HepG2 (cell line): ENCODE results near the gene TEX47. TPM values are rescaled to one million over a fixed set of nuclear protein-coding genes. Genes with fewer than 3 reads are reported as not detected.

Experiments used
- ATAC-seq: fragments of 200-7000 bp; cut with Tn5 transposase; 3 replicates; pipeline ENCODE4 v1.9.1; 2020; ENCODE audit warnings: mild to moderate bottlenecking, moderate library complexity
- BruUV-seq: library from RNA; stranded (reverse); fragments of 400-500 nt; replicated peaks from 2 replicates; lab custom pipeline; 2021; lab: Mats Ljungman, UMichigan
- CTCF ChIA-PET: fragments of 300-600 bp; formaldehyde crosslinking; extraction: SDS; loops from one replicate; lab custom pipeline; 2021; ENCODE audit warnings: low total read pairs, inconsistent platforms, low intra/inter-chr PET ratio; lab: Yijun Ruan, JAX
- POLR2A ChIA-PET: fragments of 350-600 bp; sonication (Branson Sonifier 250); formaldehyde crosslinking; loops from one replicate; lab custom pipeline; 2020; ENCODE audit warnings: antibody characterized with exemption, inconsistent platforms; lab: Yijun Ruan, JAX
- DNase-seq: peaks from one replicate; pipeline ENCODE4 v3.0.0-alpha.2; 2015; ENCODE audit warnings: low spot score
- FAIRE-seq: peaks from 3 replicates; lab custom pipeline; 2011; peaks lifted over from hg19 to GRCh38; lab: Jason Lieb, UNC
- H2AFZ ChIP-seq: one replicate; pipeline ENCODE4 v1.6.1; 2011; ENCODE audit warnings: low read length, inconsistent platforms
- H3K27ac ChIP-seq: fragments of 300-600 bp; 3 replicates; pipeline ENCODE4 v1.8.0; 2011; ENCODE audit warnings: mixed run types, mild to moderate bottlenecking, mixed read lengths, low read length, inconsistent platforms; ENCODE audit not compliant: insufficient read depth; ENCODE audit errors: extremely low read length
- H3K27me3 ChIP-seq, 2 experiments: fragments of 200-600 bp in 1 of 2; 2 replicates in 1 of 2; 3 replicates in 1 of 2; pipeline versions ENCODE4 v1.6.0 to v1.8.0; 2011; ENCODE audit warnings: low read length in 2 of 2, mild to moderate bottlenecking in 2 of 2, moderate library complexity in 2 of 2, inconsistent platforms in 1 of 2; ENCODE audit not compliant: insufficient read depth in 2 of 2, control insufficient read depth in 1 of 2
- H3K36me3 ChIP-seq, 2 experiments: fragments of 200-600 bp in 1 of 2; replicated peaks in 1 of 2; 2 replicates in 1 of 2; 3 replicates in 1 of 2; pipeline versions ENCODE4 v1.5.1 to v1.8.0; 2011; ENCODE audit warnings: low read length in 2 of 2, inconsistent platforms in 1 of 2; ENCODE audit not compliant: insufficient read depth in 2 of 2, control insufficient read depth in 1 of 2
- H3K4me1 ChIP-seq: 2 replicates; pipeline ENCODE4 v1.5.1; 2012; ENCODE audit warnings: low read length, inconsistent platforms; ENCODE audit not compliant: insufficient read depth
- H3K4me2 ChIP-seq: 2 replicates; pipeline ENCODE4 v1.6.0; 2011; ENCODE audit warnings: low read depth, low read length, inconsistent platforms
- H3K4me3 ChIP-seq, 3 experiments: fragments of 200-600 bp in 1 of 3; sonication (generic), shearing (Covaris generic) in 1 of 3; replicated peaks in 1 of 3; 2 replicates each; pipeline ENCODE4 v1.5.1; 2011 to 2016; ENCODE audit warnings: low read length in 3 of 3, inconsistent platforms in 2 of 3, low read depth in 2 of 3, mild to moderate bottlenecking in 2 of 3, control low read depth in 1 of 3, mixed read lengths in 1 of 3; ENCODE audit not compliant: insufficient read depth in 1 of 3
- H3K79me2 ChIP-seq: one replicate; pipeline ENCODE4 v1.6.1; 2011; ENCODE audit warnings: low read length, inconsistent platforms; ENCODE audit not compliant: insufficient read depth
- H3K9ac ChIP-seq: 2 replicates; pipeline ENCODE4 v1.6.0; 2011; ENCODE audit warnings: mild to moderate bottlenecking, low read depth, low read length, inconsistent platforms; ENCODE audit not compliant: insufficient read depth
- H3K9me3 ChIP-seq: 2 replicates; pipeline ENCODE4 v1.5.1; 2012; ENCODE audit warnings: mild to moderate bottlenecking, low read length
- H4K20me1 ChIP-seq: 2 replicates; pipeline ENCODE4 v1.6.0; 2011; ENCODE audit warnings: inconsistent platforms, mild to moderate bottlenecking, low read length, moderate library complexity; ENCODE audit not compliant: insufficient read depth
- ADNP ChIP-seq: sonication (generic); formaldehyde crosslinking; IDR thresholded peaks from 2 replicates; pipeline ENCODE4 v1.4.0; 2020; ENCODE audit warnings: missing genetic modification reagents
- HES4 ChIP-seq: sonication (generic); formaldehyde crosslinking; IDR thresholded peaks from 2 replicates; pipeline ENCODE4 v1.9.0; 2021; ENCODE audit warnings: mild to moderate bottlenecking, missing genetic modification reagents, borderline replicate concordance
- PCBP1 ChIP-seq: fragments of 200-400 bp; formaldehyde crosslinking; IDR thresholded peaks from 2 replicates; pipeline ENCODE4 v1.6.1; 2017; ENCODE audit warnings: mild to moderate bottlenecking, low read depth, low read length, borderline replicate concordance
- SATB2 ChIP-seq: sonication (generic); formaldehyde crosslinking; IDR thresholded peaks from 2 replicates; pipeline ENCODE4 v1.5.0; 2020; ENCODE audit warnings: missing genetic modification reagents
- SP1 ChIP-seq, 2 experiments: fragments of 450-650 bp in 1 of 2; sonication (generic) in 1 of 2; formaldehyde crosslinking in 1 of 2; IDR thresholded peaks; 2 replicates each; pipeline versions ENCODE4 v1.4.0 to v1.6.1; 2016 to 2020; ENCODE audit warnings: missing genetic modification reagents in 1 of 2
- TCF7L2 ChIP-seq: IDR thresholded peaks from 2 replicates; pipeline ENCODE4 v1.6.1; 2011; ENCODE audit warnings: mild to moderate bottlenecking, low read depth, low read length, moderate library complexity
- ZBTB44 ChIP-seq: sonication (generic); formaldehyde crosslinking; IDR thresholded peaks from 2 replicates; pipeline ENCODE4 v1.4.0; 2020; ENCODE audit warnings: missing genetic modification reagents
- ZFP90 ChIP-seq: sonication (generic); formaldehyde crosslinking; IDR thresholded peaks from 2 replicates; pipeline ENCODE4 v1.8.0; 2022; ENCODE audit warnings: missing genetic modification reagents, mild to moderate bottlenecking, inconsistent platforms, borderline replicate concordance
- ZNF138 ChIP-seq: sonication (generic); formaldehyde crosslinking; IDR thresholded peaks from 2 replicates; pipeline ENCODE4 v1.5.0; 2020; ENCODE audit warnings: mild to moderate bottlenecking, low read depth, missing genetic modification reagents
- ZNF256 ChIP-seq: sonication (generic); formaldehyde crosslinking; conservative IDR thresholded peaks from 2 replicates; pipeline ENCODE4 v1.4.0; 2020; ENCODE audit warnings: missing genetic modification reagents
- ZNF317 ChIP-seq: sonication (generic); formaldehyde crosslinking; IDR thresholded peaks from 2 replicates; pipeline ENCODE4 v1.5.0; 2020; ENCODE audit warnings: mild to moderate bottlenecking, missing genetic modification reagents
- ZNF329 ChIP-seq: sonication (generic); formaldehyde crosslinking; IDR thresholded peaks from 2 replicates; pipeline ENCODE4 v1.9.0; 2021; ENCODE audit warnings: low read depth, mild to moderate bottlenecking, missing genetic modification reagents
- ZNF569 ChIP-seq: sonication (generic); formaldehyde crosslinking; IDR thresholded peaks from 2 replicates; pipeline ENCODE4 v1.5.0; 2020; ENCODE audit warnings: mild to moderate bottlenecking, missing genetic modification reagents, moderate library complexity, borderline replicate concordance
- ZNF800 ChIP-seq: sonication (generic); formaldehyde crosslinking; IDR thresholded peaks from 2 replicates; pipeline ENCODE4 v1.4.0; 2020; ENCODE audit warnings: missing genetic modification reagents
- WGBS: methylation state at CpG from one replicate; pipeline ENCODE4 v1.1.6; 2017; ENCODE audit warnings: low lambda C conversion rate; 5-methylcytosine and 5-hydroxymethylcytosine counted together
- in situ Hi-C: cut with HindIII; loops from 2 replicates; pipeline ENCODE4 v1.10.0; 2017; ENCODE audit warnings: low pct_unique_long_range_greater_than_20kb; ENCODE audit not compliant: extremely low pct_ligation_motif_present
- intact Hi-C: fragments of 100-400 bp; cut with micrococcal nuclease; formaldehyde crosslinking; loops from one replicate; pipeline ENCODE4 v1.10.0; 2022; ENCODE audit not compliant: unreplicated experiment
- polyA plus RNA-seq, 8 experiments: library from polyadenylated mRNA; depleted of rRNA in 3 of 8; stranded (reverse) in 7 of 8; unstranded in 1 of 8; fragments of >200 nt; fragmentation: Illumina TruSeq in 4 of 8; extraction: Trizol in 4 of 8; gene quantifications; 2 replicates each; pipeline versions ENCODE4 v1.2.1 to v1.2.3, GENCODE V29; 2011 to 2016; ENCODE audit warnings: low read depth in 4 of 8, missing spikeins in 1 of 8, mixed read lengths in 1 of 8; ENCODE audit not compliant: insufficient read depth in 1 of 8
- total RNA-seq, 5 experiments: library from RNA; depleted of rRNA; stranded (reverse); fragments of >200 nt; fragmentation: Illumina TruSeq; extraction: Trizol; gene quantifications; 2 replicates each; pipeline ENCODE4 v1.2.3, GENCODE V29; 2016; ENCODE audit warnings: low read depth in 1 of 5

The TEX47 gene
- total and polyA plus RNA-seq, 2 of the 13 experiments (the other 11 are each of a cell fraction or from before 2014, with no cell fraction given) = not detected

- TF ChIP-seq ZNF800 = no peak
These were observed 5.5 kb upstream of the TEX47 start (continued) for GRCh38 chr7:88801046-88801445.

- H3K4me3 ChIP-seq = no peak overlapping the region
- no peak for TF ChIP-seq ZNF329 (CRISPR knock-in tag)
- no peak for TF ChIP-seq ZNF256 (CRISPR knock-in tag)
- no peak for TF ChIP-seq ZNF317 (CRISPR knock-in tag)
- no peak for TF ChIP-seq TCF7L2
- no peak for TF ChIP-seq ZNF569
- no peak for TF ChIP-seq ZNF138 (CRISPR knock-in tag)
- no peak for TF ChIP-seq ADNP (CRISPR knock-in tag)
- no peak for TF ChIP-seq ZFP90 (CRISPR knock-in tag)
- no peak for TF ChIP-seq SP1 (IDR thresholded peaks at IDR 0.05)
- no peak for TF ChIP-seq SP1 (CRISPR knock-in tag; IDR thresholded peaks at IDR 0.05)
- no peak for TF ChIP-seq SATB2 (CRISPR knock-in tag)
- TF ChIP-seq ZBTB44 = no peak
- TF ChIP-seq PCBP1 = no peak
- no peak for TF ChIP-seq HES4 (CRISPR knock-in tag)
- intact Hi-C loops = no loop called here
- WGBS = 0% methylated on average over 3 of the region's 3 CpGs
- no peak overlapping the region for H3K9ac ChIP-seq
- H3K9me3 ChIP-seq = no peaks in the 10 kb centered on the region
- no peaks in the 10 kb centered on the region for H3K27me3 ChIP-seq
- no peaks in the 10 kb centered on the region for H3K79me2 ChIP-seq
- in situ Hi-C loops = no loop called here
- no peak overlapping the region; the same call in 1 of the 2 replicates for H3K4me2 ChIP-seq
- H3K36me3 ChIP-seq = no peaks in the 10 kb centered on the region
- FAIRE-seq (no peak), ATAC-seq (no peak), DNase-seq (no peak)
- CTCF ChIA-PET = no interaction called here
- H4K20me1 ChIP-seq = no peaks in the 10 kb centered on the region
- H2AFZ ChIP-seq = no peak overlapping the region
- no peak overlapping the region for H3K27ac ChIP-seq
- POLR2A ChIA-PET = no interaction called here
- H3K4me1 ChIP-seq = no peaks in the 10 kb centered on the region
- no TSS peak for BruUV-seq
These were observed 3.2 kb downstream of the TEX47 start for GRCh38 chr7:88792361-88792760.
